CD4-positive, alpha-beta T cell treated with Interferon alpha-2 for 1 hour (primary cell): ENCODE measurements around the gene GBP3.
A peak's percentile ranks its signal among the peaks of the same experiment; 100 is the strongest.
"Not testable (repeated sequence)": the region's sequence is repeated elsewhere in the genome, so short reads cannot be mapped to it uniquely, and the experiment has no call there.

ENCODE experiments used
- DNase-seq, 2 donors: peaks; one replicate each; pipeline ENCODE4 v3.0.0-alpha.2; 2020 to 2022

GBP3 gene

GRCh38 chr1:89022167-89022959 lies at the start of gene GBP3:
Gene GBP3 (minus strand): TSS chr1:89022866. CDS start chr1:89020721, 2,145 bp downstream.
- DNase-seq = peak in 1 of 2 donors; percentile 83

- peak in 1 of 2 donors; percentile 34 for DNase-seq
Observed at GRCh38 chr1:89070509-89070908, 47.8 kb upstream of the GBP3 start.

- DNase-seq = peak in 1 of 2 donors; percentile 86
Observed at GRCh38 chr1:89069951-89070350, 47.3 kb upstream of the GBP3 start.

GRCh38 chr1:89068291-89068690 lies 45.6 kb upstream of the GBP3 start:
- no peak for DNase-seq

- peak; percentile 66 to 93 for DNase-seq
Observed at GRCh38 chr1:89065079-89065868, 42.6 kb upstream of the GBP3 start, which contains the start of gene GBP1. Gene GBP1 (minus strand): TSS chr1:89065208. CDS start chr1:89063234, 1,974 bp downstream.

GRCh38 chr1:89064632-89065031 lies 42.0 kb upstream of the GBP3 start:
- DNase-seq = no peak

GRCh38 chr1:89063094-89063493 lies 40.4 kb upstream of the GBP3 start:
- DNase-seq = peak in 1 of 2 donors; percentile 46

GRCh38 chr1:89060091-89060490 lies 37.4 kb upstream of the GBP3 start:
- no peak for DNase-seq

GRCh38 chr1:89051955-89052312 lies 29.3 kb upstream of the GBP3 start:
- no peak for DNase-seq

- no peak for DNase-seq
Observed at GRCh38 chr1:89051300-89051954, 28.8 kb upstream of the GBP3 start.

GRCh38 chr1:89050649-89051033 lies 28.0 kb upstream of the GBP3 start:
- no peak for DNase-seq

GRCh38 chr1:89049901-89050648 lies 27.4 kb upstream of the GBP3 start:
- DNase-seq = not testable (repeated sequence)

- not testable (repeated sequence) for DNase-seq
Observed at GRCh38 chr1:89049187-89049586, 26.5 kb upstream of the GBP3 start.

- no peak for DNase-seq
Observed at GRCh38 chr1:89047734-89048133, 25.1 kb upstream of the GBP3 start.

GRCh38 chr1:89046318-89047183 lies 23.9 kb upstream of the GBP3 start:
- DNase-seq = not testable (repeated sequence)

GRCh38 chr1:89044970-89045721 lies 22.5 kb upstream of the GBP3 start:
- DNase-seq = no peak

- no peak for DNase-seq
Observed at GRCh38 chr1:89043940-89044339, 21.3 kb upstream of the GBP3 start.

- DNase-seq = no peak
Observed at GRCh38 chr1:89042491-89042890, 19.8 kb upstream of the GBP3 start.

GRCh38 chr1:89041721-89042120 lies 19.1 kb upstream of the GBP3 start:
- no peak for DNase-seq

GRCh38 chr1:89041119-89041641 lies 18.5 kb upstream of the GBP3 start:
- no peak for DNase-seq

- no peak for DNase-seq
Observed at GRCh38 chr1:89040315-89040626, 17.6 kb upstream of the GBP3 start.
